Aorta (tissue), 5 donors: Measurements from ENCODE around the gene NTRK3. TPM values are rescaled to one million over a fixed set of nuclear protein-coding genes. Genes with fewer than 3 reads are reported as not detected.

ENCODE experiments used
- ATAC-seq: fragments of 200-7000 bp; cut with Tn5 transposase; one replicate; pipeline ENCODE4 v1.9.1; 2022; ENCODE audit warnings: moderate library complexity; ENCODE audit not compliant: low FRiP score
- DNase-seq, 2 donors: peaks; one replicate each; pipeline ENCODE4 v3.0.0-alpha.2; 2020
- H3K27ac ChIP-seq, 2 donors: one replicate each; pipeline ENCODE4 v1.5.1; 2013; ENCODE audit warnings: low read length in 2 of 2, mild to moderate bottlenecking in 2 of 2, moderate library complexity in 2 of 2, control low read depth in 1 of 2, inconsistent platforms in 1 of 2, low read depth in 1 of 2
- H3K27me3 ChIP-seq, 2 donors: one replicate each; pipeline ENCODE4 v1.6.1; 2013; ENCODE audit warnings: control low read depth in 1 of 2, low read length in 1 of 2, mild to moderate bottlenecking in 1 of 2, moderate library complexity in 1 of 2; ENCODE audit not compliant: insufficient read depth in 2 of 2, control insufficient read depth in 1 of 2
- H3K36me3 ChIP-seq, 2 donors: one replicate each; pipeline ENCODE4 v1.6.1; 2013; ENCODE audit warnings: control low read depth in 1 of 2, low read length in 1 of 2, mild to moderate bottlenecking in 1 of 2; ENCODE audit not compliant: insufficient read depth in 2 of 2, control insufficient read depth in 1 of 2
- H3K4me1 ChIP-seq, 2 donors: one replicate each; pipeline ENCODE4 v1.6.1; 2013; ENCODE audit warnings: low read length in 2 of 2, control low read depth in 1 of 2, mild to moderate bottlenecking in 1 of 2, moderate library complexity in 1 of 2; ENCODE audit not compliant: insufficient read depth in 2 of 2, control insufficient read depth in 1 of 2
- H3K4me3 ChIP-seq, 2 donors: one replicate each; pipeline ENCODE4 v1.5.1; 2013; ENCODE audit warnings: low read length in 2 of 2, control low read depth in 1 of 2, mild to moderate bottlenecking in 1 of 2
- H3K9me3 ChIP-seq: one replicate; pipeline ENCODE4 v1.6.1; 2013; ENCODE audit warnings: mild to moderate bottlenecking, low read length; ENCODE audit not compliant: control insufficient read depth
- WGBS, 2 donors: extraction: QIAGEN DNeasy Blood & Tissue Kit; methylation state at CpG; one replicate each; pipeline ENCODE4 v1.1.7; 2013; 5-methylcytosine and 5-hydroxymethylcytosine counted together
- intact Hi-C, 2 donors: fragments of 100-400 bp; cut with DNase I; formaldehyde crosslinking; loops; one replicate each; pipeline versions ENCODE4 v1.14.2 to v1.15.0; 2022
- polyA plus RNA-seq, 2 donors: library from polyadenylated mRNA; stranded (reverse); fragments of 200-250 nt; gene quantifications; one replicate each; pipeline ENCODE4 v1.2.3, GENCODE V29; 2013
- total RNA-seq, 2 donors: library from RNA; stranded (reverse); fragmentation: NEBNext Ultra II Directional; extraction: Animal tissue kit (Norgen Biotek cat#: 25700); gene quantifications; one replicate each; pipeline ENCODE4 v1.2.1, GENCODE V29; 2021
- donor health status: healthy with polysubstance abuse.
- donor health status: Bipolar disorder and iron deficiency.
- donor health status: DM: no; HTN: no; CAD: no.
- donor health status: DM: no; HTN: no; CAD: no.
- donor health status: DM: yes; HTN: yes; CAD: no.

Gene NTRK3
- total and polyA plus RNA-seq, 4 donors, result 8.9 to 84.0 (median 79.6) TPM

- DNase-seq (no peak), ATAC-seq (no peak)
- Histone ChIP-seq H3K27ac (no peak overlapping the region), H3K4me1 (no peaks in the 10 kb centered on the region), H3K36me3 (no peaks in the 10 kb centered on the region), H3K27me3 (no peaks in the 10 kb centered on the region), H3K4me3 (no peak overlapping the region), H3K9me3 (no peaks in the 10 kb centered on the region)
- intact Hi-C loops, result loop anchor here (10.0 kb wide), 3 partner anchors 202 to 498 kb away; no protein-coding TSS in a partner anchor
- 89 to 93% methylated on average over 7 of the region's 7 CpGs for WGBS, 2 donors
Observed at GRCh38 chr15:88252441-88252840, 4.1 kb downstream of the NTRK3 start.

- no peaks in the 10 kb centered on the region for H3K36me3 ChIP-seq
- no peak overlapping the region for H3K4me3 ChIP-seq
- no peaks in the 10 kb centered on the region for H3K9me3 ChIP-seq
- intact Hi-C loops, result loop anchor here (10.0 kb wide), 3 partner anchors 204 to 496 kb away; no protein-coding TSS in a partner anchor
- no peaks in the 10 kb centered on the region for H3K27me3 ChIP-seq
- WGBS, 2 donors, result 3 to 4% methylated on average over 1 of the region's 1 CpG
- DNase-seq (no peak), ATAC-seq (no peak)
- H3K27ac ChIP-seq, result no peak overlapping the region
- no peaks in the 10 kb centered on the region for H3K4me1 ChIP-seq
Observed at GRCh38 chr15:88250826-88251225, 5.7 kb downstream of the NTRK3 start.

GRCh38 chr15:88249220-88249619 lies 7.3 kb downstream of the NTRK3 start:
- ATAC-seq (peak; percentile 73), DNase-seq (peak; percentile 85 to 91)
- Histone ChIP-seq H3K36me3 (no peaks in the 10 kb centered on the region), H3K4me1 (no peaks in the 10 kb centered on the region), H3K27ac (peak overlapping the region in 1 of 2 donors; percentile 93), H3K4me3 (no peak overlapping the region), H3K27me3 (no peaks in the 10 kb centered on the region), H3K9me3 (no peaks in the 10 kb centered on the region)
- intact Hi-C loops, result loop anchor here (5.0 to 10.0 kb wide), 6 partner anchors 172 to 632 kb away; no protein-coding TSS in a partner anchor
- 7 to 10% methylated on average over 6 of the region's 6 CpGs for WGBS, 2 donors

GRCh38 chr15:88247914-88248313 lies 8.6 kb downstream of the NTRK3 start:
- intact Hi-C loops, result loop anchor here (5.0 to 10.0 kb wide), 6 partner anchors 171 to 631 kb away; no protein-coding TSS in a partner anchor
- ATAC-seq (peak; percentile 48), DNase-seq (no peak)
- Histone ChIP-seq H3K4me1 (no peaks in the 10 kb centered on the region), H3K27me3 (no peaks in the 10 kb centered on the region), H3K27ac (peak overlapping the region in 1 of 2 donors; percentile 22), H3K9me3 (no peaks in the 10 kb centered on the region), H3K4me3 (no peak overlapping the region), H3K36me3 (no peaks in the 10 kb centered on the region)
- 13 to 25% methylated on average over 4 of the region's 4 CpGs for WGBS, 2 donors

GRCh38 chr15:88246666-88247446 lies 9.7 kb downstream of the NTRK3 start:
- intact Hi-C loops, result loop anchor here (5.0 to 10.0 kb wide), 6 partner anchors 170 to 630 kb away; no protein-coding TSS in a partner anchor
- DNase-seq (peak; percentile 84 to 94), ATAC-seq (peak; percentile 91)
- WGBS, 2 donors, result 3 to 5% methylated on average over 26 to 27 of the region's 27 CpGs
- Histone ChIP-seq H3K27ac (no peak overlapping the region), H3K9me3 (no peaks in the 10 kb centered on the region), H3K27me3 (no peaks in the 10 kb centered on the region), H3K4me3 (no peak overlapping the region), H3K4me1 (no peaks in the 10 kb centered on the region), H3K36me3 (no peaks in the 10 kb centered on the region)

DNA sequence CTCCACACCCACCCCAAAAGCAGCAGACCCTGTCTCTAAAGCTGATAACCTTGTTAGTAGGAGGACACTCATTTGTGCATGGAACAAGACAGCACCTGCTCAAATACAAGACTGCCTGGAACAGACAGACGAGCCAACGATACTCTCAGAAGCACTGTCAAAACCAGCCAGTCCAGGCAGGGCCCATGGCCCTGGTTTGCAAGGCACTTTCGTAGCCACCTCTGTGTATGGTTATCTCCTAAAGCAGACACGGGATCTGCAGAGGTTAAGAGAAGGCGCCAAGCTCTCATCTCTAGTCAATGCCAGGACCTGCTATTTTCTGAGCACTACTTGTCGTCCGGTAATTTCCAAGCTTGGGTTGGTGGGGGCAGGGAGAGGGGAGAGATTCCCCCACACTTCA lies 10.5 kb downstream of the NTRK3 start:
- WGBS, 2 donors, result 38 to 54% methylated on average over 7 of the region's 7 CpGs
- Histone ChIP-seq H3K9me3 (no peaks in the 10 kb centered on the region), H3K27ac (no peak overlapping the region), H3K4me3 (no peak overlapping the region), H3K36me3 (no peaks in the 10 kb centered on the region), H3K27me3 (no peaks in the 10 kb centered on the region), H3K4me1 (no peaks in the 10 kb centered on the region)
- no peak for ATAC-seq
- DNase-seq, result peak in 1 of 2 donors; percentile 27
- intact Hi-C loops, result loop anchor here (5.0 to 10.0 kb wide), 6 partner anchors 169 to 629 kb away; no protein-coding TSS in a partner anchor

DNA sequence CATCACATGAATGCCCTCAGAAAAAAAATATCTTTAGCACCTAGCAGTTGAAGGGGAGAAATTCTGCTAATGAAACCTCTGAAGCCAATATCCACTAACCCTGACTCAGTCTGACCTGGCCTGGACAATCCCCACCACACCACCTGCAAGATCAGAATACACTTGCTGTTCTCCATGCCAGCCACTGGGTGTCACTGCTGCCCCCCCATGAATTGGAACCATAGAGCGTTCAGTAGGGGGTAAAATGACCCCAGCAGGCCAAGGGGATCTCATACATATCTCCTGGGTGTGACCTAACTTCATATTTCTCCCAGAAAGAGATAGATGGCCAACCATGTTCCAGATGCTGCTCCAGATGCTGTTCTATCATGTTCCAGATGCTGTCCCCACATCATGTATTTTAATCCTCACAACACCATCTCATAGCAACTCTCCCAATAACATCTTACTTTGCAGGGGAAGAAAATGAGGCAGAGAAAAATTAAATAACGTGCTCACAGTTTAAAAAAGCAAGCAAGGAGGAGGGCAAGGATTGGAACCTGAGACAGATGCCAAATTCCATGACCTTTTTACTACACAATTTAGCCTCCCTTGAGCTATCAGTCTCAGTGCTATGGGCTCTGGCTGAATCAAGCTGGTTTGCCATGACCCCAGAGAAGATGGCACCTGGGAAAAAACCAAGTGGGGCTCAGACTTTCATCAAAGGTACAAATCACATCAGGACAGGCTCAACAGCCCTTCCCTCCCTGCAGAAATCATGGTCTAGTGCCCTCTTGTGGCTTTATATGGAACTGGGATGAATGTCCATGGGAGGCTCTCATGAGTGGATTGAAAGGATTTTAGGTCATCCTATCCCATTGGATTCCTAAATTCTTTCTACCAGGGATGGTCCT lies 12.4 kb downstream of the NTRK3 start:
- WGBS, 2 donors, result 55 to 63% methylated on average over 2 of the region's 2 CpGs
- no peaks in the 10 kb centered on the region for H3K4me1 ChIP-seq
- intact Hi-C loops, result loop anchor here in 1 of 2 donors (10.0 kb wide), 1 partner anchor 569 kb away; no protein-coding TSS in a partner anchor
- DNase-seq (no peak), ATAC-seq (no peak)
- H3K4me3 ChIP-seq, result no peak overlapping the region
- H3K9me3 ChIP-seq, result no peaks in the 10 kb centered on the region
- no peaks in the 10 kb centered on the region for H3K36me3 ChIP-seq
- H3K27ac ChIP-seq, result no peak overlapping the region
- no peaks in the 10 kb centered on the region for H3K27me3 ChIP-seq
